ENCODE results near the gene POGLUT2. TPM values are rescaled to one million over a fixed set of nuclear protein-coding genes. Genes with fewer than 3 reads are reported as not detected.

POGLUT2 gene
- total RNA-seq, 1 experiment from 2014 or later = 5.8 TPM

GRCh38 chr13:102779436-102780159, 19.2 kb downstream of the POGLUT2 start:
- Histone ChIP-seq H3K4me1 (ENCODE audit: control insufficient read depth, insufficient read depth, low read length) (no peaks in the 10 kb centered on the region; the same call in 1 of the 2 replicates), H3K27ac (ENCODE audit: low read length) (no peak overlapping the region), H3K27me3 (ENCODE audit: control insufficient read depth, insufficient read depth, low read length) (no peaks in the 10 kb centered on the region), H3K36me3 (ENCODE audit: control insufficient read depth, insufficient read depth, low read length) (no peaks in the 10 kb centered on the region), H3K4me3 (ENCODE audit: low read depth in 2 of 2, low read length in 2 of 2) (no peak overlapping the region), H3K9me3 (ENCODE audit: control insufficient read depth, insufficient read depth, low read depth, low read length) (no peaks in the 10 kb centered on the region)
- DNase-seq (ENCODE audit: low read depth, low spot score) (no peak), ATAC-seq (no peak)
- no TSS peak for BruUV-seq (replicated peaks)
- intact Hi-C loops (cut with micrococcal nuclease; ENCODE audit: unreplicated experiment) = no loop called here
- TF ChIP-seq CTCF (IDR thresholded peaks at IDR 0.05) (no peak), REST (IDR thresholded peaks at IDR 0.05; ENCODE audit: insufficient read depth in 1 of 2, low read depth in 2 of 2, low read length in 1 of 2) (no peak), TCF7L2 (IDR thresholded peaks at IDR 0.05; ENCODE audit: low read depth, low read length) (no peak), POLR2AphosphoS5 (IDR thresholded peaks at IDR 0.05; ENCODE audit: low read depth, low read length) (no peak), SIN3A (IDR thresholded peaks at IDR 0.05; ENCODE audit: borderline replicate concordance, insufficient read depth, low read depth, low read length) (no peak)
- in situ Hi-C loops (cut with HindIII; ENCODE audit: low pct_unique_long_range_greater_than_20kb, low sequenced_read_pairs) = no loop called here
- ChIA-PET POLR2A (no interaction called here), CTCF (no interaction called here)

GRCh38 chr13:102777736-102778135, 21.0 kb downstream of the POGLUT2 start:
- Histone ChIP-seq H3K27ac (ENCODE audit: low read length) (no peak overlapping the region), H3K9me3 (ENCODE audit: control insufficient read depth, insufficient read depth, low read depth, low read length) (no peaks in the 10 kb centered on the region), H3K4me3 (ENCODE audit: low read depth in 2 of 2, low read length in 2 of 2) (no peak overlapping the region), H3K4me1 (ENCODE audit: control insufficient read depth, insufficient read depth, low read length) (no peaks in the 10 kb centered on the region; the same call in 1 of the 2 replicates), H3K36me3 (ENCODE audit: control insufficient read depth, insufficient read depth, low read length) (no peaks in the 10 kb centered on the region; the same call in 1 of the 2 replicates), H3K27me3 (ENCODE audit: control insufficient read depth, insufficient read depth, low read length) (no peaks in the 10 kb centered on the region)
- BruUV-seq (replicated peaks) = no TSS peak
- ChIA-PET POLR2A (no interaction called here), CTCF (no interaction called here)
- intact Hi-C loops (cut with micrococcal nuclease; ENCODE audit: unreplicated experiment) (no loop called here), in situ Hi-C loops (cut with HindIII; ENCODE audit: low pct_unique_long_range_greater_than_20kb, low sequenced_read_pairs) (no loop called here)
- TF ChIP-seq TCF7L2 (IDR thresholded peaks at IDR 0.05; ENCODE audit: low read depth, low read length) (no peak), SIN3A (IDR thresholded peaks at IDR 0.05; ENCODE audit: borderline replicate concordance, insufficient read depth, low read depth, low read length) (no peak), CTCF (IDR thresholded peaks at IDR 0.05) (no peak), REST (IDR thresholded peaks at IDR 0.05; ENCODE audit: insufficient read depth in 1 of 2, low read depth in 2 of 2, low read length in 1 of 2) (no peak), POLR2AphosphoS5 (IDR thresholded peaks at IDR 0.05; ENCODE audit: low read depth, low read length) (no peak)
- DNase-seq (ENCODE audit: low read depth, low spot score) = no peak
- no peak for ATAC-seq
